ENCODE results near the gene ACTA1. TPM values are rescaled to one million over a fixed set of nuclear protein-coding genes. Genes with fewer than 3 reads are reported as not detected.
"Not testable (repeated sequence)": the region's sequence is repeated elsewhere in the genome, so short reads cannot be mapped to it uniquely, and the experiment has no call there.

The ACTA1 gene
- total RNA-seq (not detected), total RNA-seq (0.12 to 0.30 reads per million in 2 donors)

DNA sequence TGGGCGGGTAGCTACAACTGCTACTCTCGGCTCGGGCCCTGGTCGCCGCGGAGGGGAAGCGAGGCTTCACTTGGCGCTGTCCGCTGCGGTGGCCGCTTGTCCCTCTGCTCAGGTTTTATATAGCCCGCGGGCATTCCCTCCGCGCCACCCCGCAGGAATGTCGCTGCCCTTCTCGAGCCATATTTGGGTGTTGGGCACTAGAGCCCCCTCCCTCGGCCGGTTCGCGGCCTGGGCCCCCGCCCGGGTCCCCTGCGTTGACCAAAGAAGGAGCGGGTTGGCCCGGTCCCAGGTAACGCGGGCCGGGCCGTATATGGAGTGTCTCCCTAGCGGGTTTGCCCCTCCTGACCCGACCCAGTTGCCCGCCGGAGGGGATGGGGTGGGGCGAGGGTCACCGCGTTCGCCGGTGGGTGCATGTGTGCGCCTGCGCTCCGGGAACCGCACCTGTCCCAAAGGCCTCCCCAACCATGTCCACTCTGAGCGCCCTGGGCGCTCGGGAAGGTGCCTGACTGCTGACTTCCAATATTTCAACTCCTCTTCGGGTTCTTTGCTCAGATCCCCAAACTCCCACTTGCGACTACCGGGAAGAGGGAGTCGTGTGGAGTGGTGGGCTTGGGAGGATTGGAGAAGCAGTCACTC is at the start of gene ACTA1:
TSS of gene ACTA1 (minus strand) at position 90 of the 636 bp plus-strand sequence. CDS start 979 bp downstream, outside the sequence.
- Mint-ChIP-seq H3K27me3 (peaks cover 61% of the 10 kb centered on the region), H3K4me3 (no peak within 1 kb of the TSS)
- no peak for ATAC-seq

GRCh38 chr1:229482511-229482910 is 48.6 kb upstream of the ACTA1 start:
- Mint-ChIP-seq H3K4me1 (peaks cover 12% of the 10 kb centered on the region), H3K36me3 (ENCODE audit: low read depth) (peaks cover 16% of the 10 kb centered on the region), H3K27me3 (no peaks in the 10 kb centered on the region), H3K4me3 (no peak overlapping the region), H3K27ac (peak overlapping the region; percentile 56)
- DNase-seq (no peak), ATAC-seq (no peak)
- no peaks in the 10 kb centered on the region for H3K9me3 ChIP-seq (ENCODE audit: control insufficient read depth, low read length, poor library complexity, severe bottlenecking)

More for the DNA sequence above, at the start of gene ACTA1:
- Mint-ChIP-seq H3K36me3 (ENCODE audit: low read depth) (peaks cover 4% of the 10 kb centered on the region), H3K27ac (peak within 1 kb of the TSS; percentile 61), H3K4me1 (peaks cover 26% of the 10 kb centered on the region)
- no peak for DNase-seq
- H3K9me3 ChIP-seq (ENCODE audit: control insufficient read depth, low read length, poor library complexity, severe bottlenecking), result no peaks in the 10 kb centered on the region

DNA sequence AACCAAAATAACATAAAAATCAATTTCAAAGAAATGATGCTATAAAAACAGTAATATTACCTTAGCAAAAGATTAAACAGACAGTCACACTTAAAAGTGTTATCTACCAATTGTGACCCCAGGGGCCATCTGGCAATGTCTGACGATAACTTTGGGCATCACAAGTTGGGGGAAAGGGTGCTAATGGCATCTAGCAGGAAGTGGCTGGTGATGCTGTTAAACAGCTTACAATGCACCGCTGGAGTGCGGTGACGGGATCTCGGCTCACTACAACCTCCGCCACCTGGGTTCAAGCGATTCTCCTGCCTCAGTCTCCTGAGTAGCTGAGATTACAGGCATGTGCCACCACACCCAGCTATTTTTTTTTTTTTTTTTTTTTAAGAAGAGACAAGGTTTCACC is 46.6 kb upstream of the ACTA1 start:
- no peak for ATAC-seq

GRCh38 chr1:229479660-229480399 is 45.9 kb upstream of the ACTA1 start:
- Mint-ChIP-seq H3K36me3 (ENCODE audit: low read depth) (peaks cover 16% of the 10 kb centered on the region), H3K27me3 (no peaks in the 10 kb centered on the region), H3K4me3 (peak overlapping the region; percentile 65), H3K4me1 (peaks cover 10% of the 10 kb centered on the region), H3K27ac (no peak overlapping the region)
- no peaks in the 10 kb centered on the region for H3K9me3 ChIP-seq (ENCODE audit: control insufficient read depth, low read length, poor library complexity, severe bottlenecking)
- ATAC-seq (peak; percentile 67), DNase-seq (no peak)

More for the DNA sequence above, 46.6 kb upstream of the ACTA1 start:
- no peak for DNase-seq
- H3K4me3 Mint-ChIP-seq, result no peak overlapping the region
- H3K9me3 ChIP-seq (ENCODE audit: control insufficient read depth, low read length, poor library complexity, severe bottlenecking), result no peaks in the 10 kb centered on the region
- H3K4me1 Mint-ChIP-seq, result peaks cover 10% of the 10 kb centered on the region
- H3K36me3 Mint-ChIP-seq (ENCODE audit: low read depth), result peaks cover 16% of the 10 kb centered on the region
- no peaks in the 10 kb centered on the region for H3K27me3 Mint-ChIP-seq
- H3K27ac Mint-ChIP-seq, result no peak overlapping the region

- DNase-seq (no peak), ATAC-seq (no peak)
- H3K27ac Mint-ChIP-seq, result peak overlapping the region; percentile 8
- H3K4me3 Mint-ChIP-seq, result no peak overlapping the region
- H3K36me3 Mint-ChIP-seq (ENCODE audit: low read depth), result peaks cover 22% of the 10 kb centered on the region
- no peaks in the 10 kb centered on the region for H3K9me3 ChIP-seq (ENCODE audit: control insufficient read depth, low read length, poor library complexity, severe bottlenecking)
- no peaks in the 10 kb centered on the region for H3K27me3 Mint-ChIP-seq
- H3K4me1 Mint-ChIP-seq, result peaks cover 10% of the 10 kb centered on the region
These were observed 45.0 kb upstream of the ACTA1 start for GRCh38 chr1:229478852-229479251.

GRCh38 chr1:229475859-229476258 is 42.0 kb upstream of the ACTA1 start:
- DNase-seq; H3K4me3 Mint-ChIP-seq; H3K4me1 Mint-ChIP-seq; ATAC-seq; H3K27me3 Mint-ChIP-seq; H3K9me3 ChIP-seq (ENCODE audit: control insufficient read depth, low read length, poor library complexity, severe bottlenecking); H3K27ac Mint-ChIP-seq: not testable (repeated sequence)
- peaks cover 22% of the 10 kb centered on the region for H3K36me3 Mint-ChIP-seq (ENCODE audit: low read depth)

- H3K4me3 Mint-ChIP-seq, result no peak overlapping the region
- DNase-seq (no peak), ATAC-seq (no peak)
- no peaks in the 10 kb centered on the region for H3K9me3 ChIP-seq (ENCODE audit: control insufficient read depth, low read length, poor library complexity, severe bottlenecking)
- H3K4me1 Mint-ChIP-seq, result peaks cover 2% of the 10 kb centered on the region
- peaks cover 21% of the 10 kb centered on the region for H3K36me3 Mint-ChIP-seq (ENCODE audit: low read depth)
- no peaks in the 10 kb centered on the region for H3K27me3 Mint-ChIP-seq
- no peak overlapping the region for H3K27ac Mint-ChIP-seq
These were observed 40.6 kb upstream of the ACTA1 start for GRCh38 chr1:229474509-229474908.

DNA sequence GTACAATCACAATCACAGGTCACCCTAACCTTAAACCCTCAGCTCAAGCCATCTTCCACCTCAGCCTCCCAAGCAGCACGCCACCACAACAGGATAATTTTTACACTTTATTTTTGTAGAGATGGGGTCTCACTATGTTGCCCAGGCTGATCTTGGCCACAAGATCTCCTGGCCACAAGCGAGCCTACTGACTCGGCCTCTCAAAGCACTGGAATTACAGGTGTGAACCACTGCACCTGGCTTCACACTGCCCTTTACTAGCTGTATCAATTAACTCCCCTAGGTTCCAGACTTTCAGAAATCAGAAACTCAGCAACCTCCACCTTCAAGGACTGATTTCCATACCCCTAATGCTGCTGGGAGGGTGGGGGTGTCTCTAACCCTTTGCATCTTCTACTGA is 37.3 kb upstream of the ACTA1 start:
- DNase-seq (no peak), ATAC-seq (no peak)
- H3K27me3 Mint-ChIP-seq, result no peaks in the 10 kb centered on the region
- no peak overlapping the region for H3K27ac Mint-ChIP-seq
- no peak overlapping the region for H3K4me3 Mint-ChIP-seq
- peaks cover 18% of the 10 kb centered on the region for H3K36me3 Mint-ChIP-seq (ENCODE audit: low read depth)
- H3K9me3 ChIP-seq (ENCODE audit: control insufficient read depth, low read length, poor library complexity, severe bottlenecking), result no peaks in the 10 kb centered on the region
- peaks cover 6% of the 10 kb centered on the region for H3K4me1 Mint-ChIP-seq

GRCh38 chr1:229470406-229471043 is 36.6 kb upstream of the ACTA1 start:
- Mint-ChIP-seq H3K4me3 (no peak overlapping the region), H3K27ac (no peak overlapping the region), H3K4me1 (peaks cover 6% of the 10 kb centered on the region), H3K36me3 (ENCODE audit: low read depth) (peaks cover 18% of the 10 kb centered on the region), H3K27me3 (no peaks in the 10 kb centered on the region)
- ATAC-seq, result no peak
- no peaks in the 10 kb centered on the region for H3K9me3 ChIP-seq (ENCODE audit: control insufficient read depth, low read length, poor library complexity, severe bottlenecking)
- DNase-seq, result no peak

DNA sequence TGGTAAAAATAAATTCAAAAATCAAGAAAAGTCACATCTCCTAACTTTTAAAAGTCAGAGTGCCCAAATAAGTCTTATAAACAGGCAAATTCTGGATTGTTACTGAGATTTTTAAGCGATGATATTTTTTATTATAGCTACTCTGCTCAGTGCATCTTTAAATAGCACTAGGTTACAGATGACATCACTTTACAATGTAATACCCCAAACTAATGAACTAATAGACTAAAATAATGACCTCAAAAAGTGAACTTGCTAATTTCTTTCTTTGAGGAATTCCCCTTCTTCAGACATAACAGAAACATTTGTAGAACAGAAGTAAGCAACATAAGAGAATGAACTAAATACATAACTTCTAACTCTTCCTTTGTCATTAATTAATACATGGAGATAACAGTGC is 33.0 kb upstream of the ACTA1 start:
- no peak overlapping the region for H3K27ac Mint-ChIP-seq
- peaks cover 13% of the 10 kb centered on the region for H3K36me3 Mint-ChIP-seq (ENCODE audit: low read depth)
- H3K27me3 Mint-ChIP-seq, result no peaks in the 10 kb centered on the region
- H3K4me3 Mint-ChIP-seq, result no peak overlapping the region
- peaks cover 6% of the 10 kb centered on the region for H3K4me1 Mint-ChIP-seq
- H3K9me3 ChIP-seq (ENCODE audit: control insufficient read depth, low read length, poor library complexity, severe bottlenecking), result no peaks in the 10 kb centered on the region
- ATAC-seq (no peak), DNase-seq (no peak)

DNA sequence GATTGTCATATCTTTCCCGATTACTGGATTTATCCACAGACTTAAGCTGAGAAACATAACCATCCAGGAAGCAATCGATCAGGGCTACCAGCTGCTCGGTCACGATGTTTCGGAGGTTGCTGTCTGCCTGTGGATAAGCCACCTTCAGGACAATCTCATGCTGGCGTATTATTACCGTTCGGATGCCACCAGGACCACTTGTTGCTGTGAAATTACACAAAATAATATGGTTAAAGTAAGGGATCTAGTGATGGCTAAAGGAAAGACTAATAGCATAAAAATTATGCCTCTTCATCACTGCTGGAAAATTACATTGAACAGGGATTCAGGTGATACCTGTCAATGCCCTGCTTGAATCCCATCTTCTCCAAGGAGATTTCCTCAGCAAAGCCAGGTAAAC is 30.8 kb upstream of the ACTA1 start:
- Mint-ChIP-seq H3K36me3 (ENCODE audit: low read depth) (peaks cover 9% of the 10 kb centered on the region), H3K27me3 (no peaks in the 10 kb centered on the region), H3K4me3 (no peak overlapping the region), H3K27ac (no peak overlapping the region), H3K4me1 (peaks cover 6% of the 10 kb centered on the region)
- no peak for ATAC-seq
- no peak for DNase-seq
- H3K9me3 ChIP-seq (ENCODE audit: control insufficient read depth, low read length, poor library complexity, severe bottlenecking), result no peaks in the 10 kb centered on the region

DNA sequence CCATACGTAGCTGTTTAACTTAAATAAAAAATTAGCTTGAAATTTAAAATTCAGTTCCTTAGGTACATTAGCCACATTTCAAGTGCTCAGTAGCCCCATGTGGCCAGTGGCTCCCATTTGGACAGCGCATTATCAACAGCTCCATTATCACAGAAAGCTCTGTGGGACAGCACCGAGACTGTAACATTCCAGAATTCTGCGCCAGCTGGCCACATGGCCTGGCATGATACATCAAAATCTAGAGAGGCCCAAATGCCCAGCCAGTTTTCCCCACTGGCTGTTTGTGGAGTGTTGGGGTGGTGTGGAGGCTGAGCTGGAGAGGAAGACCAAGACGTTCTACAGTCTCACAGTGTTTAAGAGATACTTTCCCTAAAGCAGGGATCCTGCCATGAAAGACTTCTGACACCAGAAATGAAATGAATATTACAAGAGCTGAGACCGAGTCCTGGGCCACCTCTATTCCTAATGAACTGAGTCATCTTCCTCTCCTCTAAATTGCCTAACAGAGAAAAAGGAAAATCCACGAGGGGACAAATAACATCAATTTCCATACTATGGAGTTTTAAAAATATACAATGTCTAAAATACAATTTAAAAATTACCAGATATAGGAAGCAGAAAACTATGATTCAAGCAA is 27.3 kb upstream of the ACTA1 start:
- no peak for DNase-seq
- peak overlapping the region; percentile 8 for H3K27ac Mint-ChIP-seq
- H3K9me3 ChIP-seq (ENCODE audit: control insufficient read depth, low read length, poor library complexity, severe bottlenecking), result no peaks in the 10 kb centered on the region
- H3K4me1 Mint-ChIP-seq, result peaks cover 4% of the 10 kb centered on the region
- H3K36me3 Mint-ChIP-seq (ENCODE audit: low read depth), result peaks cover 9% of the 10 kb centered on the region
- H3K27me3 Mint-ChIP-seq, result no peaks in the 10 kb centered on the region
- peak overlapping the region; percentile 33 for H3K4me3 Mint-ChIP-seq
- ATAC-seq, result no peak

DNA sequence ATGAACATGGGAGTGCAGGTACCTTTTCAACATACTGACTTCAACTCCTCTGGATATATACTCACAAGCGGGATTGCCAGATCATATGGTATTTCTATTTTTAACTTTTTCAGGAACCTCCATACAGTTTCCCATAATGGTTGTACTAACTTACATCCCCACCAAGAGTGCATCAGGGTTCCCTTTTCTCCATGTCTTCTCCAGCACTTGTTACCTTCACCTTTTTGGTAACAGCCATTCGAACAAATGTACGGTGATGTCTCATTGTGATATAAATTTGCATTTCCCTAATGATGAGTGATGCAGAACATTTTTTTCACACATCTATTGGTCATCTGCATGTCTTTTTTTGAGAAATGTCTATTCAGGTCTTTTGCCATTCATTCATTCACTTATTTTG is 25.9 kb upstream of the ACTA1 start:
- DNase-seq (no peak), ATAC-seq (no peak)
- no peaks in the 10 kb centered on the region for H3K9me3 ChIP-seq (ENCODE audit: control insufficient read depth, low read length, poor library complexity, severe bottlenecking)
- H3K36me3 Mint-ChIP-seq (ENCODE audit: low read depth), result peaks cover 12% of the 10 kb centered on the region
- H3K4me1 Mint-ChIP-seq, result peaks cover 6% of the 10 kb centered on the region
- H3K27me3 Mint-ChIP-seq, result no peaks in the 10 kb centered on the region
- no peak overlapping the region for H3K27ac Mint-ChIP-seq
- no peak overlapping the region for H3K4me3 Mint-ChIP-seq

Data from T-helper 17 cell (primary cell).